ENCODE data around the gene ATP8B4.

DNA sequence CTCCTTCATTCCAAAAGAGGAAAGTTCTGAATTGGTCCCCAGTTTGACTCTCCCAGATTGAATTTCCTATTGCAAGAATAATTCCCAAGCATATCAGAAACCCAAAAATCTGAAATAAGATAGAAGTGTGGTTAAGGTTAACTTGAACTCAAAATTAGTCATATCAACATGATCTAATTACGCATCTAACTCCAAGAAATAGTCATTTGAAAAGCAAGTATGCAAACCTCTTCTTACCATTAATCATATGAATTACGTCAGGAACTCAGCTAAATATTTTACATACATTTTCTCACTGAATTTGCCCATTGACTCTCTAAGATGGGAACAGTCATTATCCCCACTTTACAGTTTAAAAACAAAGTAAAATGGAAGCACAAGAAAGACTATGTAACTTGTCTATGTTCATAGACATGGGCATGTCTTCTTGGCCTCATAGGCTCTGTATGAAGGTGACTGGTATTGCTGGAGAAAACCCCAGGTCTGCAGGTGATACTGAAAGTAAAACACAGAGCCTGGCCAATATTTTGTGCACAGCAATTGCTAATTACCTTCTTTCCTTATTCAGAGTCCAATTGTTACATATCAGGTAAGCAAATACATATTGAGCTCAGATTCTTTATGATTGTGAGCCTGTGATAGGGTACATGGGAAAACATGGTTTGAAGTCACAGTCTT, 139.2 kb downstream of the ATP8B4 start:
- TF ChIP-seq NFIC (IDR thresholded peaks at IDR 0.05; ENCODE audit: borderline replicate concordance) (no peak), TCF12 (IDR thresholded peaks at IDR 0.05) (no peak), EZH2phosphoT487 (IDR thresholded peaks at IDR 0.05; ENCODE audit: borderline replicate concordance, low read depth) (no peak), JUND (IDR thresholded peaks at IDR 0.05) (no peak), CHD2 (IDR thresholded peaks at IDR 0.05; ENCODE audit: low read length, partially characterized antibody) (no peak), RAD21 (IDR thresholded peaks at IDR 0.05; ENCODE audit: low read length) (no peak), GABPA (IDR thresholded peaks at IDR 0.05; ENCODE audit: low read depth) (no peak), YY1 (IDR thresholded peaks at IDR 0.05; ENCODE audit: low read depth) (no peak)
- TF ChIP-seq, protein P1, sequence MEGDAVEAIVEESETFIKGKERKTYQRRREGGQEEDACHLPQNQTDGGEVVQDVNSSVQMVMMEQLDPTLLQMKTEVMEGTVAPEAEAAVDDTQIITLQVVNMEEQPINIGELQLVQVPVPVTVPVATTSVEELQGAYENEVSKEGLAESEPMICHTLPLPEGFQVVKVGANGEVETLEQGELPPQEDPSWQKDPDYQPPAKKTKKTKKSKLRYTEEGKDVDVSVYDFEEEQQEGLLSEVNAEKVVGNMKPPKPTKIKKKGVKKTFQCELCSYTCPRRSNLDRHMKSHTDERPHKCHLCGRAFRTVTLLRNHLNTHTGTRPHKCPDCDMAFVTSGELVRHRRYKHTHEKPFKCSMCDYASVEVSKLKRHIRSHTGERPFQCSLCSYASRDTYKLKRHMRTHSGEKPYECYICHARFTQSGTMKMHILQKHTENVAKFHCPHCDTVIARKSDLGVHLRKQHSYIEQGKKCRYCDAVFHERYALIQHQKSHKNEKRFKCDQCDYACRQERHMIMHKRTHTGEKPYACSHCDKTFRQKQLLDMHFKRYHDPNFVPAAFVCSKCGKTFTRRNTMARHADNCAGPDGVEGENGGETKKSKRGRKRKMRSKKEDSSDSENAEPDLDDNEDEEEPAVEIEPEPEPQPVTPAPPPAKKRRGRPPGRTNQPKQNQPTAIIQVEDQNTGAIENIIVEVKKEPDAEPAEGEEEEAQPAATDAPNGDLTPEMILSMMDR (IDR thresholded peaks at IDR 0.05): no peak
- TF ChIP-seq, protein P2, sequence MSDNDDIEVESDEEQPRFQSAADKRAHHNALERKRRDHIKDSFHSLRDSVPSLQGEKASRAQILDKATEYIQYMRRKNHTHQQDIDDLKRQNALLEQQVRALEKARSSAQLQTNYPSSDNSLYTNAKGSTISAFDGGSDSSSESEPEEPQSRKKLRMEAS (IDR thresholded peaks at IDR 0.05; ENCODE audit: low read depth): no peak
- TF ChIP-seq, protein P3, sequence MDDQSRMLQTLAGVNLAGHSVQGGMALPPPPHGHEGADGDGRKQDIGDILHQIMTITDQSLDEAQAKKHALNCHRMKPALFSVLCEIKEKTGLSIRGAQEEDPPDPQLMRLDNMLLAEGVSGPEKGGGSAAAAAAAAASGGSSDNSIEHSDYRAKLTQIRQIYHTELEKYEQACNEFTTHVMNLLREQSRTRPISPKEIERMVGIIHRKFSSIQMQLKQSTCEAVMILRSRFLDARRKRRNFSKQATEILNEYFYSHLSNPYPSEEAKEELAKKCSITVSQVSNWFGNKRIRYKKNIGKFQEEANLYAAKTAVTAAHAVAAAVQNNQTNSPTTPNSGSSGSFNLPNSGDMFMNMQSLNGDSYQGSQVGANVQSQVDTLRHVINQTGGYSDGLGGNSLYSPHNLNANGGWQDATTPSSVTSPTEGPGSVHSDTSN (IDR thresholded peaks at IDR 0.05): no peak
- TF ChIP-seq, protein P4, sequence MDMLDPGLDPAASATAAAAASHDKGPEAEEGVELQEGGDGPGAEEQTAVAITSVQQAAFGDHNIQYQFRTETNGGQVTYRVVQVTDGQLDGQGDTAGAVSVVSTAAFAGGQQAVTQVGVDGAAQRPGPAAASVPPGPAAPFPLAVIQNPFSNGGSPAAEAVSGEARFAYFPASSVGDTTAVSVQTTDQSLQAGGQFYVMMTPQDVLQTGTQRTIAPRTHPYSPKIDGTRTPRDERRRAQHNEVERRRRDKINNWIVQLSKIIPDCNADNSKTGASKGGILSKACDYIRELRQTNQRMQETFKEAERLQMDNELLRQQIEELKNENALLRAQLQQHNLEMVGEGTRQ (IDR thresholded peaks at IDR 0.05; ENCODE audit: borderline replicate concordance, low read depth, low read length): no peak

Measured in SK-N-SH (cell line).